Measurements from ENCODE around the gene SMR3B.

The SMR3B gene

DNA sequence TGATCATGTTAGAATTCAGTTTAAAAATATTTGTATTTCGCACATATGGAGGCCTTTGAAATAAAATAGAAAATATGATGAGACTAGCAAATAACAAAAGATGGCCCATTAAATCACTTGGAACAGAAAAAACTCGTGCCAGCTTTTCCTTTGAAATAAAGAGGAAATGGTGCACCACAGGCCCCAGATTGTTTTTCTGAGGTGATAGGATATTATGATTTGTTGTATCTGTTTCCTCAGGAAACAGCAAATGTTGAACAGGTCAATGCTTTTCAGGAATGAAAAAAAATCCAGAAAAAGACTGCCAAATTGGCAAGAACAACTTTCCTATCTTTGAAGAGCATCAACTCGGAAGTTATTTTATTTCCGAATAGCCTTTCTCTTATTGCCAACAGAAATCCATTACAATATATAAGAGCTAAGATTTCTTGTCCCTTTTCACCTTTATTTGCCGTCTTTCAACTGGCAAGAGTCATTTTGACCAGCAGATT is at the start of gene SMR3B:
TSS of gene SMR3B (plus strand) at position 441 of the 491 bp plus-strand sequence. CDS start 1,380 bp downstream, outside the sequence.
- no peak for DNase-seq (ENCODE audit: low read depth)

- no peak for DNase-seq (ENCODE audit: low read depth)
These were observed 48.2 kb upstream of the SMR3B start, which contains the start of gene CABS1 for GRCh38 chr4:70334681-70335080. TSS of gene CABS1 (plus strand) at chr4:70334981. CDS start at chr4:70335040, 59 bp downstream.

- DNase-seq (ENCODE audit: low read depth) = no peak
These were observed 46.9 kb upstream of the SMR3B start for GRCh38 chr4:70336043-70336442.

- no peak for DNase-seq (ENCODE audit: low read depth)
These were observed 45.0 kb upstream of the SMR3B start for GRCh38 chr4:70337886-70338420.

- DNase-seq (ENCODE audit: low read depth) = no peak
These were observed 26.7 kb upstream of the SMR3B start for GRCh38 chr4:70356185-70356584.

GRCh38 chr4:70359115-70359661 is 23.7 kb upstream of the SMR3B start:
- no peak for DNase-seq (ENCODE audit: low read depth)

DNA sequence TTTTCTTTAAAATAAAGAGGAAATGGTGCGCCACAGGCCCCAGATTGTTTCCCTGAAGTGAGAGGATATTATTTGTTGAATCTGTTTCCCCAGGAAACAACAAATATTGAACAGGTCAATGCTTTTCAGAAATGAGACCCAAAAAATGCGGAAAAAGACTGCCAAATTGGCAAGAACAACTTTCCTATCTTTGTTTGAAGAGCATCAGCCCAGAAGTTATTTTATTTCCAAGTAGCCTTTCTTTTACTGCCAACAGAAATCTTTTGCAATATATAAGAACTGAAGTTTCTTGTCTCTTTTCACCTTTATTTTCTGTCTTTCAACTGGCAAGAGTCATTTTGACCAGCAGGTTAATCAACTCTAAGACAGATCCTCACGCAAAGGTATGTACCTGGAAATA is 22.5 kb upstream of the SMR3B start, which contains the start of gene SMR3A:
TSS of gene SMR3A (plus strand) at position 301 of the 400 bp plus-strand sequence. CDS start 1,356 bp downstream, outside the sequence.
- DNase-seq (ENCODE audit: low read depth) = no peak

DNA sequence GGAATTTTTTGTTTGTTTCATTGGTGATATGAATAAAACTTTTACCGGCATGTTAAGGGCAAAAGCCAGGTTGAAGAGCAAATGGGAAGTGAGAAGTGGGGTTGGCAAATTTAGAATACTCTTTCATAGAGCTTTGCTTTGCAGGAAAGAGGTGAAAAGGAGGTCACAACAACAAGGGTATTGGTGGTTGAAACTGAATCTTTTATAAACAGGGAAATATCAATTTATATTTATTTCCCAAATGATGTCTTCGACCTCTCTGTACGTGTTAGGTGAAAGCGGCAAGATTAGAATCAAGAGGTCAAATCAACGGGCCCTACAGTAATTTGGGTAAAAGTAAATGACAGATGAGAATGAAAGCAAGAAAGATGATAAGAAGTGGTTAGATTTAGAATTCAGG is 18.9 kb upstream of the SMR3B start:
- DNase-seq (ENCODE audit: low read depth) = no peak

- no peak for DNase-seq (ENCODE audit: low read depth)
These were observed 17.5 kb upstream of the SMR3B start for GRCh38 chr4:70365479-70365878.

GRCh38 chr4:70367813-70368212 is 15.1 kb upstream of the SMR3B start:
- no peak for DNase-seq (ENCODE audit: low read depth)

DNA sequence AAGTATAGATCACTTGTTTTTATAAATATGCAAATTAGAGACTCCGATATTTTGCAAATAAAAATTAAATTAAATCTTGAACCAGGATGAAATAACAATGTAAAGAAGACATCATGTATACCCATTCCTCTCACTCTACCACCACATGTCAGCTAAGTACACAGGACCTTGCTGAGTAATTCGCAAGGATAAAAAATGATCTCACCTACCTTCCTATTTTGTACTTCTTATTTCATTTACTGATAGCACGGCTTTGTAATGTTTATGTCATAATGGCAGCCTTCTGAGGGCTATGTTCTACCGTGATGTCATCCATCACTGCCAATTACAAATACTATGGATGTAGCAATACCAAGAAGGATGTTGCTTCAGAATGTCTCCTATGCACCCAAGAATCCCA is 10.9 kb upstream of the SMR3B start:
- no peak for DNase-seq (ENCODE audit: low read depth)

DNA sequence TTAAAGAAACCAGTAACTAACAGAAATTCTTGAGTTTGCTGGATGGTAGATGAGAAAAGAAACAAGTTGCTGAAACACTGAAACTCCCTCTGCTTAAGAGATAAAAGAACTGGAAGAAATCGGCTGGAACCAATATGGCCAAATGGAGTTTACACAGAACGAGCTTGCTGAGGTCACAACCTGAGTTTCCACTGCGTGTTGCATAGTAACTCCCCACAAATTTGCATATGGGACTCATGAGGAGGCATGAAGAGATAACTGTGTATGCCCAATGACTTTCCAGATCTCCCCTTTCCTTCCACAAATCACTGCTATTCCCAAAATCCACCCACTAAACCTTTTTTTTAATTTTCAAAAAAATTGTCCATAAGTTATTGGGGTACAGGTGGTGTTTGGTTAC is 10.2 kb upstream of the SMR3B start:
- DNase-seq (ENCODE audit: low read depth) = no peak

GRCh38 chr4:70380578-70380977 is 2.4 kb upstream of the SMR3B start:
- DNase-seq (ENCODE audit: low read depth) = no peak

GRCh38 chr4:70392057-70392776 is 9.3 kb downstream of the SMR3B start:
- DNase-seq (ENCODE audit: low read depth) = no peak

DNA sequence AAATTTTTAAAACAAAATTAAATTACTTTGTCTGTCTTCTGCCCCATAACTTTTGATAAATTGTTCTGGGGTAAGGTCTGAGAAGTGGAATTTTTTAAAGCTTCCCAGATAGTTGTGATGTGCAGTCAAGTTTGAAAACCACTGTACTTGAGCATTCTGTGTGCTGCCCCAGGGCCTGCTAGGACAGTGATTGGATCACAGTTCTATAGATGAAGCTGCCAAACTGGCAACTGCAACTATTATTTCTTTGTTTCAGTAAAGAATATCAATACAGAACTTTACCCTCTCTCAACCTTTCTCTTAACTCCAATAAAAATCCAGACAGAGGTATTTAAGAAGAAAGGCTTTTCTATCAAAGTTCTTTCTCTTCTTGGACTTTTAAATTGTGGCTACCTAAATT is 14.6 kb downstream of the SMR3B start, which contains the start of gene OPRPN:
TSS of gene OPRPN (plus strand) at position 361 of the 400 bp plus-strand sequence. CDS start 1,346 bp downstream, outside the sequence.
- no peak for DNase-seq (ENCODE audit: low read depth)

GRCh38 chr4:70399319-70399718 is 16.4 kb downstream of the SMR3B start:
- DNase-seq (ENCODE audit: low read depth) = no peak

DNA sequence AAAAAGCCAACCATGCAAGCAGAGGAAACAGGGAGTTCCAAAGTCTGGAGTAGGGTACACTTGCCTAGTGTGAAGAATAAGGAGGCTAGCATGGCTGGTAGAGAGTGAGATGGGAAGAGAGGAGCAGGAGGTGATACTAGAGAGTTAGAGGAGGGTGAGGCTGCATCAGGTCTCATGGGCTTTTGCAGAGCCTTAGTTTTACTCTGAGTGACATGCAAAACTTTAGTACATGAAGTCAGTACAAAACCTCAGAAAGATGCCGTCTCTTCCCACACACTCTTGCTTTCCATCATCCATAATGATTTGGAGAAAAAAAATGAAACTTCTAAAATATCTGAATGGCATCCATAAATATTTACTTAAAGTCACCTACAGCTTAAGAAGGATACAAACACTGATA is 19.8 kb downstream of the SMR3B start:
- no peak for DNase-seq (ENCODE audit: low read depth)

GRCh38 chr4:70405765-70406164 is 22.8 kb downstream of the SMR3B start:
- no peak for DNase-seq (ENCODE audit: low read depth)

- DNase-seq (ENCODE audit: low read depth) = no peak
These were observed 42.4 kb downstream of the SMR3B start for GRCh38 chr4:70425306-70425705.

DNA sequence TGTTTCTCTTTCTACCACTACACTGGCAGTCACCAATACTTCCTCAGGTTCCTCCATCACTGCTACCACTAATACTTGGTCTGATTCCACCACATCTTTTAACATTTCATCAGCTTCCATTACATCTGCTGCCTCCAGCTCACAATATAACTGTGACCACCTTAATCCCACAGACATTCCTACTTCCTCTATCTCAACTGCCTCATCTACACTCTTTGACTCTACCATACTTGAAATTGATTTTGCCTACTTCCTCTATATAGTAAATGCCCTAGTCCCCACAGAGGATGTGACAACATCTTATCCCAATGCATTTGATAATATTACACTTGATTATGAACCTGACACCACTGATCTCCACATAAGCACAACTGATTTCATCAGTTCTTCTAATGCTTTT is 43.9 kb downstream of the SMR3B start:
- no peak for DNase-seq (ENCODE audit: low read depth)

DNA sequence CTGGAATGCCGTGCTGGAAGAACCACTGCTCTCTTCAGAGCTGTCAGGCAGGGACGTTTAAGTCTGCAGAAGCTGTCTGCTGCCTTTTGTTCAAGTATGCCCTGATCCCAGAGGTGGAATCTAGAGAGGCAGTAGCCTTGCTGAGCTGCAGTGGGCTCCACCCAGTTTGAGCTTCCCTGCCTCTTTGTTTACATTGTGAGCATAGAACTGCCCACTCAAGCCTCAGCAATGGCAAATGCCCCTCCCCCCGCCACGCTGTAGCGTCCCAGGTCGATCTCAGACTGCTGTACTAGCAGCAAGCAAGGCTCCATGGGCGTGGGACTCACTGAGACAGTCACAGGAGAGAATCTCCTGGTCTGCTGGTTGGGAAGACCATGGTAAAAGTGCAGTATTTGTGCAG is 54.3 kb downstream of the SMR3B start:
- no peak for DNase-seq (ENCODE audit: low read depth)
